Measurements from ENCODE around the gene RILPL1.
"Not testable (repeated sequence)": the region's sequence is repeated elsewhere in the genome, so short reads cannot be mapped to it uniquely, and the experiment has no call there.

RILPL1 gene

DNA sequence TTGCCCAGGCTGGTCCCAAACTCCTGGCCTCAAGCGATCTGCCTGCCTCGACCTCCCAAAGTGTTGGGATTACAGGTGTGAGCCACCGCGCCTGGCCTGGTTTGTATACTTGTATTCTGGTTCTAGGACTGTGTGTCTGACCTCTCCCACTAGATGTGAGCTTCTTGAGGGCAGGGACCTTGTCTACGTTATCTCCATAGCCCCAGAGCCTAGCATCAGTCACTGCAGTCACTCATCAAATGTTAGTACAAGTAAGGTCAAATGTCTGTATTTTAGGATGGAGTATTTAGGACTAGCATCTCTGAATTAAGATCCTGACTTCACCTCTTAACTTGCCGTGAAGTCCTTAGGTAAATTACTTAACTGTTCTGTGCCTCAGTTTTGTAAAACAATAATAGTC is 99.9 kb downstream of the RILPL1 start:
- H3K27ac ChIP-seq, result peak overlapping the region; percentile 29 to 70
- no peak for DNase-seq (ENCODE audit: low spot score)
- TF ChIP-seq, protein P1, sequence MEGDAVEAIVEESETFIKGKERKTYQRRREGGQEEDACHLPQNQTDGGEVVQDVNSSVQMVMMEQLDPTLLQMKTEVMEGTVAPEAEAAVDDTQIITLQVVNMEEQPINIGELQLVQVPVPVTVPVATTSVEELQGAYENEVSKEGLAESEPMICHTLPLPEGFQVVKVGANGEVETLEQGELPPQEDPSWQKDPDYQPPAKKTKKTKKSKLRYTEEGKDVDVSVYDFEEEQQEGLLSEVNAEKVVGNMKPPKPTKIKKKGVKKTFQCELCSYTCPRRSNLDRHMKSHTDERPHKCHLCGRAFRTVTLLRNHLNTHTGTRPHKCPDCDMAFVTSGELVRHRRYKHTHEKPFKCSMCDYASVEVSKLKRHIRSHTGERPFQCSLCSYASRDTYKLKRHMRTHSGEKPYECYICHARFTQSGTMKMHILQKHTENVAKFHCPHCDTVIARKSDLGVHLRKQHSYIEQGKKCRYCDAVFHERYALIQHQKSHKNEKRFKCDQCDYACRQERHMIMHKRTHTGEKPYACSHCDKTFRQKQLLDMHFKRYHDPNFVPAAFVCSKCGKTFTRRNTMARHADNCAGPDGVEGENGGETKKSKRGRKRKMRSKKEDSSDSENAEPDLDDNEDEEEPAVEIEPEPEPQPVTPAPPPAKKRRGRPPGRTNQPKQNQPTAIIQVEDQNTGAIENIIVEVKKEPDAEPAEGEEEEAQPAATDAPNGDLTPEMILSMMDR (IDR thresholded peaks at IDR 0.05), result no peak
- peak overlapping the region; percentile 97 for H3K4me3 ChIP-seq

DNA sequence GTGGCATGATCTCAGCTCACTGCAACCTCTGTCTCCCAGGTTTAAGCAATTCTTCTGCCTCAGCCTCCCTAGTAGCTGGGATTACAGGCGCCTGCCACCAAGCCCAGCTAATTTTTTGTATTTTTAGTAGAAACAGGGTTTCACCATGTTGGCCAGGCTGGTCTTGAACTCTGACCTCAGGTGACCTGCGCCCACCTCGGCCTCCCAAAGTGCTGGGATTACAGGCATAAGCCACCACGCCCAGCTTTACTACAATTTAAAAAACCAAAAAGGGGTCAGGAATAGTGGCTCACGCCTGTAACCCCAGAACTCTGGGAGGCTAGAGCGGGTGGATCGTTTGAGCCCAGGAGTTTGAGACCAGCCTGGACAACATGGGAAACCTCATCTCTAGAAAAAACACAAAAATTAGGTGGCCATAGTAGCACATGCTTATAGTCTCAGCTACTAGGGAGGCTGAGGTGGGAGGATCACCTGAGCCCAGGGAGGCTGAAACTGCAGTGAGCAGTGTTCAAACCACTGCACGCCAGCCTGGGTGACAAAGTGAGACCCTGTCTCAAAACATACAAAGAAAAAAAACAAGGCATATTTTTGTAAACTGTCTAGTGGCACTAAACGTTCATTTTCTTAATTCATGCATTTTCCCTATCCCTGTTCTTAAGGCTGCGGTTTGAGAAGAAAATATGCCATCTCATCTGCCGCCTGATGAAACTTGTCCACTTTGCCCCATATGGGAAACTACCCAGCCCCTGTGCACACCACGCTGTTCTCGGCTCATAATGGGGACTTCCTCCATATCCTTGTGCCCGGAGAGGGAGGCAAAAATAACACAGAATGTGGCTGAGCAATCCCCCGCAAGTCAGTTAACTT is 101.3 kb downstream of the RILPL1 start:
- H3K4me3 ChIP-seq, result peak overlapping the region; percentile 61
- not testable (repeated sequence) for DNase-seq (ENCODE audit: low spot score)
- H3K27ac ChIP-seq, result peak overlapping the region; percentile 29 to 67

DNA sequence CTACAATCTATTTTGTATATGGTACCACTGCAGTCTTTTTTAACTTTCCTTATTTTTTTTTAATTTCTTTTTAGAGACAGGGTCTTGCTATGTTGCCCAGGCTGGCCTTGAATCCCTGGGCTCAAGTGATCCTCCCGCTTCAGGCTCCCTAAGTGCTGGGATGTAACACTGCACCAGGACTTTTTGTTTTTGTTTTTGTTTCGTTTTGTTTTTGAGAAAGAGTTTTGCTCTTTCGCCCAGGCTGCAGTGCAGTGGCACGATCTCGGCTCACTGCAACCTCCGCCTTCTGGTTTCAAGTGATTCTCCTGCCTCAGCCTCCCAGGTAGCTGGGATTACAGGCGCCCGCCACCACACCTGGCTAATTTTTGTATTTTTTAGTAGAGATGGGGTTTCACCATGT is 104.4 kb downstream of the RILPL1 start:
- H3K4me3 ChIP-seq; H3K27ac ChIP-seq; DNase-seq (ENCODE audit: low spot score): not testable (repeated sequence)

DNA sequence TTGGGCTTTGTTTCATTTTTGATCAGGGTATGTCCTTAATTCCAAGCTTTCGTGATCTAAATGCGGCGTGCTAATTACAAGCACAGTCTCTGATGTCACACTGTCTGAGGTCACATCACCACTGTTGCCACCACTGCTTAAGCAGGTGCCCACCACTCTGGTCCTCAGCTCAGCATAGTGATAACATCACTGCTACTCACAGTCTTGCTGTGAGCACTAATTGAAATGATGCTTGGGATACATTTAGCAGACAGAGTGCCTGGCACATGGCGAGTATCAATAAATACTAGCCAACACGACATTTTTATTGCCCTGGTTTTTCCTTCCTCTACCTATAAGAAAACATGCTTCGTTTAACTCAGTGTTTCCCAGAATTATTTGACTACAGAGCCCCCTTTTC is 104.9 kb downstream of the RILPL1 start:
- H3K27ac ChIP-seq, result no peak overlapping the region
- TF ChIP-seq, protein P1 (IDR thresholded peaks at IDR 0.05), result no peak

DNA sequence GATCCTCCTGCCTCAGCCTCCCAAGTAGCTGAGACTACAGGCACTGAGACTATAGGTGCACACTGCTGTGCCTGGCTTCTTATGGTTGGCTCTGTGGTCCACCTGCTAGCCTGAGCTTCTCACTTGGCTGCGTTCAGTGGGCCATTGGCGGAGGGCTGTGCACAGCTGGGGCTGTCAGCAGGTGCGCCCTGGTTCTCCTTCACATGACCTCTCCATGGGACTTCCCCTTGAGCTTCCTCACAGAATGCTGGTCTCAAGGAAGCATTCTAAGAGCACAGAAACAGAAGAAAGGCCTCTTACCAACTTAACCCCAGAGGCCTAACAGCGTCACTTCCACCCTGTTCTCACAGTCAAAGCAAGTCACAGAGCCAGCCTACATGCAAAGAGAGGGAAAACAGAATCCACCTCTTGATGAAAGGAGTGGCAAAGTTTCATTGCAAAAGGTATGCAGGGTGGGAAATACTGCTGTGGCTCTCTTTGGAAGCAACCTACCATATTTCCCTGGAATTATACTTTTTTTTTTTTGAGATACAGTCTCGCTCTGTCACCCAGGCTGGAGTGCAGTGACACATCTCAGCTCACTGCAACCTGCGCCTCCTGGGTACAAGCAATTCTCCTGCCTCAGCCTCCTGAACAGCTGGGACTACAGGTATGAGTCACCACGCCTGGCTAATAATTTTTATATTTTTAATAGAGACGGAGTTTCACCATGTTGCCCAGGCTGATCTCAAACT is 106.3 kb downstream of the RILPL1 start:
- H3K4me3 ChIP-seq, result no peak overlapping the region
- TF ChIP-seq, protein P1 (IDR thresholded peaks at IDR 0.05), result no peak
- no peak overlapping the region for H3K27ac ChIP-seq
- DNase-seq (ENCODE audit: low spot score), result no peak

More for the DNA sequence above, 104.9 kb downstream of the RILPL1 start:
- no peak for DNase-seq (ENCODE audit: low spot score)
- H3K4me3 ChIP-seq, result no peak overlapping the region

DNA sequence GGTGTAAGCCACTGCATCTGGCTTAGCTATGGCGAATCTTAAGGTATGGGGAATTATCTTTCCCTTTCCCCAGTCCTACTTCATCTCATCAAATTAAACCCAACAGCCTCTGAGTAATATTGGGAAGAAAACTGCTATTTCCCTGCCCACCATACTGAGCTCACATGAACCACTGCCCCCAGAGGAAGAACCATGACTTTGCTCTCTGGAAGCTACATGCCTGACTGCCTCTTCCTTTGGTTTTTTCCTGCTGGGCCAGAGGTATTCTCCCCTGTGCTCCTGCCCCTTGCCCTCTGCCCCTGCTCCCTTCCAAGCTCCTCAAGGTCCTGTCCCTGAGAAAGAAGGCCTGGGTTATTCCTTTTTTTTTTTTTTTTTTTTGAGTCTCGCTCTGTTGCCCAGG is 112.2 kb downstream of the RILPL1 start:
- Histone ChIP-seq H3K4me3 (no peak overlapping the region), H3K27ac (no peak overlapping the region)
- TF ChIP-seq, protein P1 (IDR thresholded peaks at IDR 0.05), result no peak
- DNase-seq (ENCODE audit: low spot score), result no peak
